Stomach (tissue), 4 donors: ENCODE measurements around the gene CDK12.

Source experiments
- CTCF ChIP-seq, 7 experiments: fragments of 450-650 bp in 4 of 7; fragments of 200-600 bp in 3 of 7; sonication (generic) in 3 of 7; IDR thresholded peaks; one replicate each; pipeline ENCODE4 v1.5.1; 2016 to 2019; ENCODE audit warnings: antibody characterized with exemption in 7 of 7, control low read depth in 2 of 7, mild to moderate bottlenecking in 1 of 7
- POLR2A ChIP-seq, 4 donors: fragments of 450-650 bp; IDR thresholded peaks; one replicate each; pipeline ENCODE4 v1.6.1; 2016; ENCODE audit warnings: antibody characterized with exemption in 4 of 4, control low read depth in 2 of 4, mild to moderate bottlenecking in 1 of 4, moderate library complexity in 1 of 4
- POLR2AphosphoS5 ChIP-seq, 3 donors: sonication (generic); formaldehyde crosslinking; IDR thresholded peaks; one replicate each; pipeline ENCODE4 v1.6.1; 2016; ENCODE audit warnings: antibody characterized with exemption in 3 of 3

- TF ChIP-seq POLR2AphosphoS5 (IDR thresholded peaks at IDR 0.05) (no peak), CTCF (IDR thresholded peaks at IDR 0.05) (no peak), POLR2A (IDR thresholded peaks at IDR 0.05) (no peak)
Observed at GRCh38 chr17:39564211-39564848, 103.0 kb downstream of the CDK12 start.
